Measurements from ENCODE around the gene TMEM201. TPM values are rescaled to one million over a fixed set of nuclear protein-coding genes. Genes with fewer than 3 reads are reported as not detected.

Gene TMEM201
- total and polyA plus RNA-seq, 9 of the 15 experiments (the other 6 are each of a cell fraction or from before 2014, with no cell fraction given), result 0.42 to 51.3 (median 7.4) TPM

GRCh38 chr1:9539165-9539828 lies 49.4 kb upstream of the TMEM201 start, which contains the start of gene SLC25A33 (continued):
- TF ChIP-seq, protein P1, sequence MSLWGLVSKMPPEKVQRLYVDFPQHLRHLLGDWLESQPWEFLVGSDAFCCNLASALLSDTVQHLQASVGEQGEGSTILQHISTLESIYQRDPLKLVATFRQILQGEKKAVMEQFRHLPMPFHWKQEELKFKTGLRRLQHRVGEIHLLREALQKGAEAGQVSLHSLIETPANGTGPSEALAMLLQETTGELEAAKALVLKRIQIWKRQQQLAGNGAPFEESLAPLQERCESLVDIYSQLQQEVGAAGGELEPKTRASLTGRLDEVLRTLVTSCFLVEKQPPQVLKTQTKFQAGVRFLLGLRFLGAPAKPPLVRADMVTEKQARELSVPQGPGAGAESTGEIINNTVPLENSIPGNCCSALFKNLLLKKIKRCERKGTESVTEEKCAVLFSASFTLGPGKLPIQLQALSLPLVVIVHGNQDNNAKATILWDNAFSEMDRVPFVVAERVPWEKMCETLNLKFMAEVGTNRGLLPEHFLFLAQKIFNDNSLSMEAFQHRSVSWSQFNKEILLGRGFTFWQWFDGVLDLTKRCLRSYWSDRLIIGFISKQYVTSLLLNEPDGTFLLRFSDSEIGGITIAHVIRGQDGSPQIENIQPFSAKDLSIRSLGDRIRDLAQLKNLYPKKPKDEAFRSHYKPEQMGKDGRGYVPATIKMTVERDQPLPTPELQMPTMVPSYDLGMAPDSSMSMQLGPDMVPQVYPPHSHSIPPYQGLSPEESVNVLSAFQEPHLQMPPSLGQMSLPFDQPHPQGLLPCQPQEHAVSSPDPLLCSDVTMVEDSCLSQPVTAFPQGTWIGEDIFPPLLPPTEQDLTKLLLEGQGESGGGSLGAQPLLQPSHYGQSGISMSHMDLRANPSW (CRISPR knock-in tag; IDR thresholded peaks at IDR 0.05), result no peak; the same call in 1 of the 2 replicates
- TF ChIP-seq HNRNPH1 (optimal IDR thresholded peaks at IDR 0.05; ENCODE audit: low read depth, low read length), result no peak
- 0 out of 2 replicates have a peak, but pooled peaks have one; percentile 50 for TF ChIP-seq ZNF695 (CRISPR knock-in tag; IDR thresholded peaks at IDR 0.05)
- TF ChIP-seq CEBPB (tag; IDR thresholded peaks at IDR 0.05), result peak; percentile 78
- no peak for TF ChIP-seq SMARCE1 (IDR thresholded peaks at IDR 0.05)
- no peak for TF ChIP-seq ZNF507 (tag; conservative IDR thresholded peaks at IDR 0.05)
- TF ChIP-seq ELF1 (tag; IDR thresholded peaks at IDR 0.05), result 0 out of 2 replicates have a peak, but pooled peaks have one; percentile 11
- TF ChIP-seq KLF16 (IDR thresholded peaks at IDR 0.05), result peak; percentile 92
- TF ChIP-seq RAD21 (CRISPR knock-in tag; conservative IDR thresholded peaks at IDR 0.05 in 1 of 2, IDR thresholded peaks at IDR 0.05 in 1 of 2), result no peak; a peak in 1 of 4 replicates
- peak; percentile 56 for TF ChIP-seq KLF1 (tag; IDR thresholded peaks at IDR 0.05)
- peak; percentile 39; the same call in 1 of the 2 replicates for TF ChIP-seq NR2C2 (CRISPR knock-in tag; IDR thresholded peaks at IDR 0.05)
- TF ChIP-seq NR2C2 (tag; IDR thresholded peaks at IDR 0.05), result peak; percentile 81
- TF ChIP-seq TEAD4 (IDR thresholded peaks at IDR 0.05; ENCODE audit: low read length), result no peak; the same call in 1 of the 2 replicates
- no peak for TF ChIP-seq TEAD4 (CRISPR knock-in tag; IDR thresholded peaks at IDR 0.05; ENCODE audit: borderline replicate concordance)
- 0 out of 4 replicates have a peak, but pooled peaks of 1 of the 2 experiments have one; percentile 27 for TF ChIP-seq UBTF (IDR thresholded peaks at IDR 0.05; ENCODE audit: borderline replicate concordance in 1 of 2, low read depth in 2 of 2, low read length in 2 of 2)
- TF ChIP-seq ZNF354B (CRISPR knock-in tag; IDR thresholded peaks at IDR 0.05), result no peak
- TF ChIP-seq ZNF263 (CRISPR knock-in tag; IDR thresholded peaks at IDR 0.05; ENCODE audit: borderline replicate concordance), result peak; percentile 8; the same call in 1 of the 2 replicates
- TF ChIP-seq, protein P2, sequence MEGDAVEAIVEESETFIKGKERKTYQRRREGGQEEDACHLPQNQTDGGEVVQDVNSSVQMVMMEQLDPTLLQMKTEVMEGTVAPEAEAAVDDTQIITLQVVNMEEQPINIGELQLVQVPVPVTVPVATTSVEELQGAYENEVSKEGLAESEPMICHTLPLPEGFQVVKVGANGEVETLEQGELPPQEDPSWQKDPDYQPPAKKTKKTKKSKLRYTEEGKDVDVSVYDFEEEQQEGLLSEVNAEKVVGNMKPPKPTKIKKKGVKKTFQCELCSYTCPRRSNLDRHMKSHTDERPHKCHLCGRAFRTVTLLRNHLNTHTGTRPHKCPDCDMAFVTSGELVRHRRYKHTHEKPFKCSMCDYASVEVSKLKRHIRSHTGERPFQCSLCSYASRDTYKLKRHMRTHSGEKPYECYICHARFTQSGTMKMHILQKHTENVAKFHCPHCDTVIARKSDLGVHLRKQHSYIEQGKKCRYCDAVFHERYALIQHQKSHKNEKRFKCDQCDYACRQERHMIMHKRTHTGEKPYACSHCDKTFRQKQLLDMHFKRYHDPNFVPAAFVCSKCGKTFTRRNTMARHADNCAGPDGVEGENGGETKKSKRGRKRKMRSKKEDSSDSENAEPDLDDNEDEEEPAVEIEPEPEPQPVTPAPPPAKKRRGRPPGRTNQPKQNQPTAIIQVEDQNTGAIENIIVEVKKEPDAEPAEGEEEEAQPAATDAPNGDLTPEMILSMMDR (IDR thresholded peaks at IDR 0.05 in 2 of 3, conservative IDR thresholded peaks at IDR 0.05 in 1 of 3; ENCODE audit: insufficient read depth in 2 of 3, low read depth in 1 of 3, low read length in 3 of 3), result no peak
- no peak for TF ChIP-seq ESRRB (CRISPR knock-in tag; IDR thresholded peaks at IDR 0.05; ENCODE audit: borderline replicate concordance)
- TF ChIP-seq NR2F6 (CRISPR knock-in tag; IDR thresholded peaks at IDR 0.05), result peak; percentile 81; the same call in 1 of the 2 replicates
- TF ChIP-seq ZNF766 (CRISPR knock-in tag; conservative IDR thresholded peaks at IDR 0.05), result no peak
- no peak for TF ChIP-seq FIP1L1 (IDR thresholded peaks at IDR 0.05; ENCODE audit: low read depth, low read length, poor library complexity, severe bottlenecking)

Measured in K562 (cell line).